NCI-H2227 (cell line): ENCODE data around the gene SNCAIP.
A peak's percentile ranks its signal among the peaks of the same experiment; 100 is the strongest.

Experiments
- DNase-seq: peaks from one replicate; lab custom pipeline; 2025; ENCODE audit not compliant: unreplicated experiment; lab: John Stamatoyannopoulos, UW

Gene SNCAIP

DNA sequence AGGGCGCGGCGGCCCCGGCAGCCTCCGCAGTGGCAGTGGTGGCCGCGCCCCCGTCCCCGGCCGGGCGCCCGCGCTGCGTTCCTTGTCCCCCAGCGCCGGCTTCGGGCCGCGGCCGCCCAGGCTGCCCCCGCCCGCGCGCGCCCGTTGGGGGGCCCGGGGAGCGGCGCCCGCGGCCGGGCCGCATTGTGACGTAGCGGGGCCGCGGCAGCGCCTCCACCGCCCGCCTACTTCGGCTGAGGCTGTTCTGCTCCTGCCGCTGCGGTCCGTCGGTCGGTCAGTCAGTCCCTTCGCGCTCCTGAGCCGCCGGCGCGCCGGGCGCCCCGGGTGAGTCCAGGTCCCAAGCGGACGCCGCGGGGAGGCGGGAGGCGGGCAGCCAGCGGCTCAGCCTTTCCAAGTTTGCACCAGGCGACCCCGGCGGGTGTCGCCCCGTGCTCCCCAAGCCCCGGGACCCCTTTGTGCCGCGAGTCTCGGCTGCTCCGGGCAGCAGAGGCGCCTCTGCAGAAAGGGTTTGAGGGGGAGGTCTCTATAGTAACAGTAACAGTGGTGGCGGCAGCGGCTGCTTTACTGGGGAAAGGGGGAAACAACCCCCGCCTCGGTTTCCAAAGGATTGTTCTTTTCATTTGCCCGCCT, at the start of gene SNCAIP:
Gene SNCAIP, plus strand, starts transcription at position 277 of the 630 bp plus-strand sequence. CDS start 78,898 bp downstream, outside the sequence.
- peak; percentile 45 for DNase-seq

- DNase-seq = no peak
These were observed 48.5 kb upstream of the SNCAIP start for GRCh38 chr5:122263352-122264030.

DNA sequence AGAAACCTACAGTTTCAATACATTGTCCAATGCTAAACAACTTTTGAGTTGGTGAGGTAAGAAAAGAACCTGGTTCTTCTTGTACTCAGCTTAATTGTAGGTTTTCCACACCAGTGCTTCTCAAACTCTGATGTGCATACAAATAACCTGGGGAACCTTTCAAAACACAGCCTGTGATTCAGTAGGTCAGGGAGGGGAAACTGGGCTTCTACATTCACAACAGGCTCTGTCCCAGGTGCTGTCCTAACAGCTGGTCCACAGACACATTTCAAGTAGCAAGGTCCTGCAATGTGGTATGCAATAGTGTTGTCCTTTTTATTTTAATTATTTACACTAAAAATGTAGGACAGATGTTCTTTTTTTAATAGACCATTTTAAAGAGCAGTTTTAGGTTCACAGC, 47.4 kb upstream of the SNCAIP start:
- no peak for DNase-seq

- DNase-seq = no peak
These were observed 44.9 kb upstream of the SNCAIP start for GRCh38 chr5:122267185-122267584.

- DNase-seq = no peak
These were observed 38.3 kb upstream of the SNCAIP start for GRCh38 chr5:122273696-122274095.

GRCh38 chr5:122283592-122283991, 28.4 kb upstream of the SNCAIP start:
- DNase-seq = no peak

GRCh38 chr5:122286541-122286940, 25.5 kb upstream of the SNCAIP start:
- no peak for DNase-seq

DNA sequence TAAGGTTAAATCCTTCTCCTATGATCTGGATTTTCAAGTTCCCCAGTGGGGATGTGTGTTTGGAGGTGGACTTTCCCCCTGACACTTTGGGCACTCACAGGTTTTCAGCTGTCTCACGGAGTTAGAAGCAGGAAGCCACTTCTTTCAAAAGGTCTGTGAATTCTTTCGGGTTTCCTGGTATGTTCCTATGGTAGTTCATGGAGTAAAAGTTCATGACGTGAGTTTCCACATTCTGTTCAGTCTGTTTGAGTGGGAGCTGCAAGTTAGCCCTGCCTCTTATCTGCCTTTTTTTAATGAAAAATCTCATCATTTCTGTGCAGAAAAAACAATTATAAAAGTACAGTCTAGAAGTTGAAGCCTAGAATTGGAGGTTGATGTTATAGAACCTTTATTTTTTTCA, 24.9 kb upstream of the SNCAIP start:
- no peak for DNase-seq

GRCh38 chr5:122291000-122291901, 20.8 kb upstream of the SNCAIP start:
- DNase-seq = no peak

- DNase-seq = no peak
These were observed 19.7 kb upstream of the SNCAIP start for GRCh38 chr5:122292332-122292731.

GRCh38 chr5:122295138-122295537, 16.9 kb upstream of the SNCAIP start:
- no peak for DNase-seq

GRCh38 chr5:122296871-122297270, 15.2 kb upstream of the SNCAIP start:
- no peak for DNase-seq

- DNase-seq = no peak
These were observed 14.3 kb upstream of the SNCAIP start for GRCh38 chr5:122297587-122298298.

GRCh38 chr5:122300374-122300773, 11.7 kb upstream of the SNCAIP start:
- DNase-seq = no peak

- DNase-seq = no peak
These were observed 11.0 kb upstream of the SNCAIP start for GRCh38 chr5:122301016-122301415.

DNA sequence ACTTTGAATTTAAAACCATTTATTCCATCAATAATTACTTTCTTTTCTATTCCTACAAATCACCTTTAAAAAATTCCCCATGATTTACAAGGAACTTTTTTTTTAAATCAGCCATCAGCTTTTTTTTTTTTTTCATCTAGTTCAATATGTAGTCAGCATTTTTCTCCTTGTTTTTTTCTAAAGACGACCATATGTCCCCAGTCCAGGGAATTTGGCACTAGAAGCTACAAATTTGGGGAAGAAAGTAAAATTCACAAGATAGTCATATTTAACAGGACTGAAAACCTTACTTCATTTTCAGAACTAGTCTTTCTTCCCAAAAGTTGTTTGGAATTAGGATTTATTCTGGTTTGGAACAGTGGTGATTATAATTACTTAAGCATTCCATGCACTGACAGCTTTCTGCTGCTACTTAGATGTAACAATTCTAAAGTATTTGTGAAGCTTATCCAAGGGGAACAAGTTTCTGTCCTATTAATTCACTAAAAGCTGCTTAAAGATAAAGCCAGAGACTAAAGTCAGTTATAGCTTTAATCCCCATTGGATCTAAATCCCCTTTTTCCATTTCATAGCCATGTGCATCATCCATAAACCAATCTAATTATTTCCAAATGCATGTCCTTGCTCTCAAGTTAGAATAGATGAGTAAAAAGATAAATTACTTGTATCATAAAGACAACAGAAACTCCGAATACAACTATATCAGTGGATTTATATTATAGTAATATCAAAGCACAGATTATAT, 7.4 kb upstream of the SNCAIP start:
- no peak for DNase-seq

- DNase-seq = no peak
These were observed 5.6 kb upstream of the SNCAIP start for GRCh38 chr5:122306461-122306860.

GRCh38 chr5:122310889-122311288, 1.1 kb upstream of the SNCAIP start:
- no peak for DNase-seq

- peak; percentile 30 for DNase-seq
These were observed 508 bp upstream of the SNCAIP start for GRCh38 chr5:122311497-122311960.
